ENCODE data around the gene GRID1. TPM values are rescaled to one million over a fixed set of nuclear protein-coding genes. Genes with fewer than 3 reads are reported as not detected.

The GRID1 gene
- total RNA-seq, 1 experiment from 2014 or later, result not detected

DNA sequence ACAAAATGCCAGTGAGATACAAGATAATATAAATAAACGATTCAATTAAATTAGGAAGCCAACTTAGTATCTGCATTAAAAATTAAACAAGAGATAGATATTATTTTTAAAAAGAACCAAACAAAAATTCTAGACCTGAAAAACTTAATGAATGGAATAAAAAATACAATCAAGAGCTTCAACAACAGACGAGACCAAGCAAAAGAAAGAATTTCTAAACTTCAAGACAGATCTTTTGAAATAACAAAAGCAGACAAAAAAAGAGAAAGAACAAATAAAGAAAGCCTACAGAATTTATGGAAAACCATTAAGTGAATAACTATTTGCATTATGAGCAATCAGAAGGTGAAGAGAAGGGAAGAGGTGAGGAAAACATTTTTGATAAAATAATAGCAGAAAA is 555.2 kb downstream of the GRID1 start:
- CTCF ChIA-PET, result no interaction called here
- intact Hi-C loops (cut with micrococcal nuclease), result no loop called here
- Histone ChIP-seq H3K4me1 (ENCODE audit: insufficient read depth, low read length) (no peaks in the 10 kb centered on the region), H4K20me1 (ENCODE audit: low read length) (no peaks in the 10 kb centered on the region), H3K36me3 (ENCODE audit: low read depth, low read length) (no peaks in the 10 kb centered on the region), H3K4me3 (ENCODE audit: low read length) (no peak overlapping the region), H3K9me3 (ENCODE audit: low read length) (0 out of 2 replicates have a peak, but pooled peaks cover 4% of the 10 kb centered on the region), H3K27ac (ENCODE audit: low read length) (no peak overlapping the region), H3K9me2 (replicated peaks; ENCODE audit: low read length) (no peaks in the 10 kb centered on the region), H3F3A (ENCODE audit: low read length, unreplicated experiment) (no peaks in the 10 kb centered on the region), H2AFZ (ENCODE audit: low read length) (no peak overlapping the region), H3K27me3 (ENCODE audit: low read length) (no peaks in the 10 kb centered on the region), H3K79me2 (ENCODE audit: low read length) (no peaks in the 10 kb centered on the region), H3K4me2 (ENCODE audit: low read length) (no peak overlapping the region), H3K9ac (ENCODE audit: low read length) (no peak overlapping the region)
- POLR2A ChIA-PET (ENCODE audit: unreplicated experiment), result no interaction called here
- ATAC-seq, result no peak
- BruUV-seq (replicated peaks), result no TSS peak
- DNase-seq, result no peak
- TF ChIP-seq, protein P1, sequence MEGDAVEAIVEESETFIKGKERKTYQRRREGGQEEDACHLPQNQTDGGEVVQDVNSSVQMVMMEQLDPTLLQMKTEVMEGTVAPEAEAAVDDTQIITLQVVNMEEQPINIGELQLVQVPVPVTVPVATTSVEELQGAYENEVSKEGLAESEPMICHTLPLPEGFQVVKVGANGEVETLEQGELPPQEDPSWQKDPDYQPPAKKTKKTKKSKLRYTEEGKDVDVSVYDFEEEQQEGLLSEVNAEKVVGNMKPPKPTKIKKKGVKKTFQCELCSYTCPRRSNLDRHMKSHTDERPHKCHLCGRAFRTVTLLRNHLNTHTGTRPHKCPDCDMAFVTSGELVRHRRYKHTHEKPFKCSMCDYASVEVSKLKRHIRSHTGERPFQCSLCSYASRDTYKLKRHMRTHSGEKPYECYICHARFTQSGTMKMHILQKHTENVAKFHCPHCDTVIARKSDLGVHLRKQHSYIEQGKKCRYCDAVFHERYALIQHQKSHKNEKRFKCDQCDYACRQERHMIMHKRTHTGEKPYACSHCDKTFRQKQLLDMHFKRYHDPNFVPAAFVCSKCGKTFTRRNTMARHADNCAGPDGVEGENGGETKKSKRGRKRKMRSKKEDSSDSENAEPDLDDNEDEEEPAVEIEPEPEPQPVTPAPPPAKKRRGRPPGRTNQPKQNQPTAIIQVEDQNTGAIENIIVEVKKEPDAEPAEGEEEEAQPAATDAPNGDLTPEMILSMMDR (conservative IDR thresholded peaks at IDR 0.05; ENCODE audit: low read depth, low read length), result no peak
- no peak for TF ChIP-seq EZH2 (IDR thresholded peaks at IDR 0.05; ENCODE audit: low read length, unreplicated experiment)
- no peak for TF ChIP-seq EZH2phosphoT487 (IDR thresholded peaks at IDR 0.05; ENCODE audit: borderline replicate concordance, low read length)

DNA sequence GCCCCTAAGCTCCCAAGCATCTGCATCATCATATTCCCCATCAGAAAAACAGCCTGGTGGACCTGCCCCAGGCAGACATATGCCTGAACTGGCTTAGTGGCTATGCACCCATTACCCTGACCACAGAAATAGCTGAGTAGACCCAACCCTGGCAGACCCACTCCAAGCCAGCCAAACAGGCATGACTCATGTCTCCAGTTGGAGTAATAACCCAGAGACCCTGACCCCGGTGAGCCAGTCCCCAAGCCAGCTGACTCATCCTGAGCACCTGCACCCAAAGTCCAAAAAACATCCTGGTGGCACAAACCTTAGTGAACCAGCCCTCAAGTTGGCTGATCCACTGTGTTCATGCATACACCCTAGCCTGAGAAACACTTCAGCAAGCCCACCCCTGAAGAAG is 555.9 kb downstream of the GRID1 start:
- no peaks in the 10 kb centered on the region for H4K20me1 ChIP-seq (ENCODE audit: low read length)
- ATAC-seq, result no peak
- H3F3A ChIP-seq (ENCODE audit: low read length, unreplicated experiment), result no peaks in the 10 kb centered on the region
- no TSS peak for BruUV-seq (replicated peaks)
- intact Hi-C loops (cut with micrococcal nuclease), result no loop called here
- H2AFZ ChIP-seq (ENCODE audit: low read length), result no peak overlapping the region
- H3K4me3 ChIP-seq (ENCODE audit: low read length), result no peak overlapping the region
- 0 out of 2 replicates have a peak, but pooled peaks cover 4% of the 10 kb centered on the region for H3K9me3 ChIP-seq (ENCODE audit: low read length)
- no peaks in the 10 kb centered on the region for H3K27me3 ChIP-seq (ENCODE audit: low read length)
- H3K27ac ChIP-seq (ENCODE audit: low read length), result no peak overlapping the region
- CTCF ChIA-PET, result no interaction called here
- DNase-seq, result no peak
- H3K9me2 ChIP-seq (replicated peaks; ENCODE audit: low read length), result no peaks in the 10 kb centered on the region
- TF ChIP-seq EZH2 (IDR thresholded peaks at IDR 0.05; ENCODE audit: low read length, unreplicated experiment) (no peak), EZH2phosphoT487 (IDR thresholded peaks at IDR 0.05; ENCODE audit: borderline replicate concordance, low read length) (no peak)
- TF ChIP-seq, protein P1 (conservative IDR thresholded peaks at IDR 0.05; ENCODE audit: low read depth, low read length), result no peak
- no peaks in the 10 kb centered on the region for H3K4me1 ChIP-seq (ENCODE audit: insufficient read depth, low read length)
- H3K79me2 ChIP-seq (ENCODE audit: low read length), result no peaks in the 10 kb centered on the region
- no peak overlapping the region for H3K9ac ChIP-seq (ENCODE audit: low read length)
- no peaks in the 10 kb centered on the region for H3K36me3 ChIP-seq (ENCODE audit: low read depth, low read length)
- POLR2A ChIA-PET (ENCODE audit: unreplicated experiment), result no interaction called here
- H3K4me2 ChIP-seq (ENCODE audit: low read length), result no peak overlapping the region

DNA sequence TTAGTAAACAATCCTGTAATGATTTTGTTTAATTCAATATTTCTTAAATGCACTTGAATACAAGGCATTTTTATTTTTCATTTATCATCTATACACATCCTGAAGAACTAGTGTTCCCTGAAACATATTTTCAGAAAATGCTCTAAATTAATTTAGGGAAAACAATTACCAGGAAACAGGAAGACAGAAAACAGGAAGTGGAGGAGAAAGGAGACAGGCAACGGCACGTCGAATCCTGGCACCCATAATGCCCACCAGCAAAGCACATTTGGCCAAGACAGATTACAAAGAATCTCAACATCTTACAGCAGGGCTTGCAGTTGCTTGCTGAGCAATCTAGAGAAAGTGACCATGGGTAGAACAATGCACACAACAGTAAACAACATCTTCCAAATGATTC is 571.1 kb downstream of the GRID1 start:
- Histone ChIP-seq H3K9me3 (ENCODE audit: low read length) (no peaks in the 10 kb centered on the region), H4K20me1 (ENCODE audit: low read length) (no peaks in the 10 kb centered on the region), H3K4me3 (ENCODE audit: low read length) (no peak overlapping the region), H3K9ac (ENCODE audit: low read length) (no peak overlapping the region), H3K9me2 (replicated peaks; ENCODE audit: low read length) (no peaks in the 10 kb centered on the region), H3K27me3 (ENCODE audit: low read length) (no peaks in the 10 kb centered on the region), H3K4me2 (ENCODE audit: low read length) (no peak overlapping the region), H3K4me1 (ENCODE audit: insufficient read depth, low read length) (no peaks in the 10 kb centered on the region), H3K79me2 (ENCODE audit: low read length) (no peaks in the 10 kb centered on the region), H3K27ac (ENCODE audit: low read length) (no peak overlapping the region), H3K36me3 (ENCODE audit: low read depth, low read length) (no peaks in the 10 kb centered on the region), H2AFZ (ENCODE audit: low read length) (no peak overlapping the region), H3F3A (ENCODE audit: low read length, unreplicated experiment) (no peaks in the 10 kb centered on the region)
- no peak for TF ChIP-seq EZH2 (IDR thresholded peaks at IDR 0.05; ENCODE audit: low read length, unreplicated experiment)
- TF ChIP-seq, protein P1 (conservative IDR thresholded peaks at IDR 0.05; ENCODE audit: low read depth, low read length), result no peak
- TF ChIP-seq EZH2phosphoT487 (IDR thresholded peaks at IDR 0.05; ENCODE audit: borderline replicate concordance, low read length), result no peak
- BruUV-seq (replicated peaks), result no TSS peak
- intact Hi-C loops (cut with micrococcal nuclease), result no loop called here
- CTCF ChIA-PET, result no interaction called here
- no peak for ATAC-seq
- POLR2A ChIA-PET (ENCODE audit: unreplicated experiment), result no interaction called here
- DNase-seq, result no peak

Data from PC-3 (cell line).